BLaER1 treated with 17β-estradiol and CSF1 and Interleukin-3, amounts not matched to agents 10 nM and 100 nM (cell line): ENCODE data around the gene SCGB1D2.

Experiments used
- H3K27ac ChIP-seq, 11 experiments: shearing (Covaris generic); formaldehyde crosslinking; 2 replicates each; pipeline ENCODE4 v1.8.1; 2022
- H3K27me3 ChIP-seq, 11 experiments: shearing (Covaris generic); formaldehyde crosslinking; 2 replicates each; pipeline ENCODE4 v1.8.1; 2022
- H3K36me3 ChIP-seq, 11 experiments: shearing (Covaris generic); formaldehyde crosslinking; 2 replicates each; pipeline ENCODE4 v1.8.1; 2022
- H3K4me1 ChIP-seq, 10 experiments: shearing (Covaris generic); formaldehyde crosslinking; 2 replicates each; pipeline ENCODE4 v1.8.1; 2022
- H3K4me2 ChIP-seq, 11 experiments: shearing (Covaris generic); formaldehyde crosslinking; 2 replicates each; pipeline ENCODE4 v1.8.1; 2022
- H3K4me3 ChIP-seq, 10 experiments: shearing (Covaris generic); formaldehyde crosslinking; 2 replicates each; pipeline ENCODE4 v1.8.1; 2022
- H3K9ac ChIP-seq, 11 experiments: shearing (Covaris generic); formaldehyde crosslinking; 2 replicates each; pipeline ENCODE4 v1.8.1; 2022
- H3K9me3 ChIP-seq, 11 experiments: shearing (Covaris generic); formaldehyde crosslinking; replicated peaks in 1 of 11; 2 replicates each; pipeline ENCODE4 v1.8.1; 2022
- H4K20me1 ChIP-seq, 11 experiments: shearing (Covaris generic); formaldehyde crosslinking; 2 replicates each; pipeline ENCODE4 v1.8.1; 2022
- Cebpa-rat ChIP-seq, 11 experiments: shearing (Covaris generic); IDR thresholded peaks; 2 replicates each; pipeline ENCODE4 v1.8.1; 2022

Gene SCGB1D2

DNA sequence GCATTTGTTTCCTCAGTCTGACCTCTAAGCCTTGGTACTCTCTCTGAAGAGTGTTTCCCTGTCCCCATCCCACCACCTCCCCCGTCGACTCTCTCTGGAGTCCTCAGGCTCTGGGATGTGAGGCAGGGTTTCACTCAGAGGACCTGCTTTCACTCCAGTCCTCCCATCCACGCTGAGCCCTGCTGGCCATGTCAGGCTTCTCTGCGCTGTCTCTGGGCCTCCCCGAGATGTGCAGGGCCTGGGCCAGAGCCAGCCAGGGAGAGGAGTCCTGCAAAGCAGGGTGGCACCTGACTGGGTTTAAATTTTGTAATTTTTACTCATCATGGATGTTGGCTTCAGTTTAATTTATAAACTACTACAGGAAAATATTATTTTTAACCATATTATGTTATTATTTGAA lies 31.2 kb downstream of the SCGB1D2 start:
- H3K4me3 ChIP-seq: no peak overlapping the region
- no peak overlapping the region for H3K4me2 ChIP-seq
- no peak overlapping the region for H3K27ac ChIP-seq
- no peaks in the 10 kb centered on the region for H3K36me3 ChIP-seq
- no peak overlapping the region for H3K9ac ChIP-seq
- H3K27me3 ChIP-seq: no peaks in the 10 kb centered on the region
- no peaks in the 10 kb centered on the region for H3K4me1 ChIP-seq
- no peaks in the 10 kb centered on the region for H4K20me1 ChIP-seq
- no peak for TF ChIP-seq Cebpa-rat (IDR thresholded peaks at IDR 0.05)
- H3K9me3 ChIP-seq: no peaks in the 10 kb centered on the region

DNA sequence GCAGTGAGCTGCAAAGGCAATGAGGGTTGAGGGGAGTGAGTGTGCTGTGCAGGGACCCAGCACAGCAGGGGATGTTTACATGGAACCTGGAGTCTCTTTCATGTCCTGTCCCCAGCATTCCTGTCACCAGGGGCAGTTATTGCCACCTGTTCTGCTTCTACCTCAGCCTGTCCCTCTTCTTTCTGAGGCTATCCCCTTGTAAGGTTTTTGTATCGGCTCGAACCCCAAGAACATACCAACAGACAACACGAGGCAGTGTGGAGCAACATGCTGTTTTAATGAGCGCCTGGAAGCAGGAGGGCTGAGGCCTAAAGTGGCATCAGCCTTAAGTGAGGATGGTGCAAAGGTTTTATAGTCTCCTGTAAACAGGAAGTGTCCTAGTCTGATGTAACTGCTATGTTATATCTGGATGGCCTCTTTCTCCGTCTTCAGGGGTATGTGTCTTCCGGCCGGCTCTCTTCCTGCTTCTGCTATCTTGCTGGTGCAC lies 31.8 kb downstream of the SCGB1D2 start:
- H4K20me1 ChIP-seq: no peaks in the 10 kb centered on the region

DNA sequence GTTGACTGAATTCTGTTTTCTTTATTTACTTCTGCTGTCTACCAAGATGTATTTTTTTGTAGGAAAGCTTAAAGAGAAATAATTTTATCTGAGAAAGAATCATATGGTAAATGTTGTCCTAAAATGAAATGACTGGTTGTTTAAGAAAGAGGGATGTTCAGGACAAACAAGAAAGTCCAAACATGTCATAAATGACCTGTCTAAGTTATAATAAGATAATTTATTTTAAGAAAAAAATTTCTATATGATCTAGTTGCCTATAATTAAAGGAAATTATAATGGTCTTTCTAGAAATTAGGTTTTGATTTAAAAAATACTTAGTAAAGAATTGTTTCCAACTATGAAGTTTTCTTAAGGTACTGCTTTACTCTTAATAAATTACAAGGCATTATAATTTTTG lies 38.4 kb downstream of the SCGB1D2 start:
- no peaks in the 10 kb centered on the region for H4K20me1 ChIP-seq
- no peaks in the 10 kb centered on the region for H3K4me1 ChIP-seq
- no peak overlapping the region for H3K4me2 ChIP-seq
- no peak for TF ChIP-seq Cebpa-rat (IDR thresholded peaks at IDR 0.05)
- H3K9ac ChIP-seq: no peak overlapping the region
- H3K9me3 ChIP-seq: peaks cover 25 to 40% (median 33%) of the 10 kb centered on the region in 11 experiments
- no peaks in the 10 kb centered on the region for H3K27me3 ChIP-seq
- H3K4me3 ChIP-seq: no peak overlapping the region
- H3K36me3 ChIP-seq: no peaks in the 10 kb centered on the region
- no peak overlapping the region for H3K27ac ChIP-seq

More for the DNA sequence above, 31.8 kb downstream of the SCGB1D2 start:
- Histone ChIP-seq H3K36me3 (no peaks in the 10 kb centered on the region), H3K4me1 (no peaks in the 10 kb centered on the region), H3K27ac (no peak overlapping the region), H3K27me3 (no peaks in the 10 kb centered on the region), H3K9me3 (no peaks in the 10 kb centered on the region), H3K4me2 (no peak overlapping the region), H3K9ac (no peak overlapping the region), H3K4me3 (no peak overlapping the region)
- TF ChIP-seq Cebpa-rat (IDR thresholded peaks at IDR 0.05): no peak
